HL-60/S4 treated with phorbol 12-myristate 13-acetate at 8.2 ng/mL for 4 days and 3 days (cell line): ENCODE data around the gene STK36.

Source experiments
- in situ Hi-C: fragments of 300-500 bp; cut with MboI; formaldehyde crosslinking; loops from 2 replicates; pipeline ENCODE4 v1.15.0; 2022; ENCODE audit warnings: low sequenced_read_pairs

The STK36 gene

GRCh38 chr2:218671654-218672566 lies at the start of gene STK36, which contains the start of gene RNF25:
STK36 (plus strand) TSS chr2:218672086; CDS start chr2:218672830, 744 bp downstream.
RNF25 (minus strand) TSS chr2:218672002; CDS start chr2:218671970, 32 bp downstream.
- in situ Hi-C loops, result no loop called here

GRCh38 chr2:218622606-218623365 lies 49.1 kb upstream of the STK36 start:
- in situ Hi-C loops, result no loop called here

GRCh38 chr2:218623366-218623705 lies 48.5 kb upstream of the STK36 start:
- in situ Hi-C loops, result no loop called here

- in situ Hi-C loops, result no loop called here
Measured at GRCh38 chr2:218626369-218626768, 45.5 kb upstream of the STK36 start.

- in situ Hi-C loops, result no loop called here
Measured at GRCh38 chr2:218627939-218628338, 43.9 kb upstream of the STK36 start.

- in situ Hi-C loops, result no loop called here
Measured at GRCh38 chr2:218631837-218632236, 40.0 kb upstream of the STK36 start.

GRCh38 chr2:218635719-218636118 lies 36.2 kb upstream of the STK36 start:
- in situ Hi-C loops, result no loop called here

GRCh38 chr2:218638372-218638771 lies 33.5 kb upstream of the STK36 start:
- in situ Hi-C loops, result no loop called here

GRCh38 chr2:218642121-218642656 lies 29.7 kb upstream of the STK36 start:
- in situ Hi-C loops, result no loop called here

GRCh38 chr2:218642786-218643185 lies 29.1 kb upstream of the STK36 start:
- in situ Hi-C loops, result no loop called here

GRCh38 chr2:218643751-218644310 lies 28.1 kb upstream of the STK36 start:
- in situ Hi-C loops, result no loop called here

GRCh38 chr2:218644721-218645120 lies 27.2 kb upstream of the STK36 start:
- in situ Hi-C loops, result no loop called here

- in situ Hi-C loops, result no loop called here
Measured at GRCh38 chr2:218645126-218645525, 26.8 kb upstream of the STK36 start.

- in situ Hi-C loops, result no loop called here
Measured at GRCh38 chr2:218648088-218648786, 23.6 kb upstream of the STK36 start.

- in situ Hi-C loops, result no loop called here
Measured at GRCh38 chr2:218648787-218649100, 23.1 kb upstream of the STK36 start.

GRCh38 chr2:218655751-218656150 lies 16.1 kb upstream of the STK36 start:
- in situ Hi-C loops, result no loop called here

GRCh38 chr2:218658671-218659257 lies 13.1 kb upstream of the STK36 start:
- in situ Hi-C loops, result no loop called here

- in situ Hi-C loops, result no loop called here
Measured at GRCh38 chr2:218659258-218659987, 12.5 kb upstream of the STK36 start, which contains the start of the genes BCS1L and ZNF142. BCS1L (plus strand) TSS chr2:218659683; CDS start chr2:218660988, 1,305 bp downstream. ZNF142 (minus strand) TSS chr2:218659623; CDS start chr2:218656429, 3,194 bp downstream.

GRCh38 chr2:218659988-218660358 lies 11.9 kb upstream of the STK36 start:
- in situ Hi-C loops, result no loop called here

GRCh38 chr2:218662377-218662776 lies 9.5 kb upstream of the STK36 start:
- in situ Hi-C loops, result no loop called here
